HG03521 (cell line): ENCODE measurements around the gene TACC3.
A peak's percentile ranks its signal among the peaks of the same experiment; 100 is the strongest.

Source experiments
- ATAC-seq: cut with Tn5 transposase; IDR thresholded peaks from one replicate; pipeline ENCODE4 v1.9.1; 2021; ENCODE audit warnings: mild to moderate bottlenecking, moderate library complexity; ENCODE audit not compliant: unreplicated experiment

The TACC3 gene

DNA sequence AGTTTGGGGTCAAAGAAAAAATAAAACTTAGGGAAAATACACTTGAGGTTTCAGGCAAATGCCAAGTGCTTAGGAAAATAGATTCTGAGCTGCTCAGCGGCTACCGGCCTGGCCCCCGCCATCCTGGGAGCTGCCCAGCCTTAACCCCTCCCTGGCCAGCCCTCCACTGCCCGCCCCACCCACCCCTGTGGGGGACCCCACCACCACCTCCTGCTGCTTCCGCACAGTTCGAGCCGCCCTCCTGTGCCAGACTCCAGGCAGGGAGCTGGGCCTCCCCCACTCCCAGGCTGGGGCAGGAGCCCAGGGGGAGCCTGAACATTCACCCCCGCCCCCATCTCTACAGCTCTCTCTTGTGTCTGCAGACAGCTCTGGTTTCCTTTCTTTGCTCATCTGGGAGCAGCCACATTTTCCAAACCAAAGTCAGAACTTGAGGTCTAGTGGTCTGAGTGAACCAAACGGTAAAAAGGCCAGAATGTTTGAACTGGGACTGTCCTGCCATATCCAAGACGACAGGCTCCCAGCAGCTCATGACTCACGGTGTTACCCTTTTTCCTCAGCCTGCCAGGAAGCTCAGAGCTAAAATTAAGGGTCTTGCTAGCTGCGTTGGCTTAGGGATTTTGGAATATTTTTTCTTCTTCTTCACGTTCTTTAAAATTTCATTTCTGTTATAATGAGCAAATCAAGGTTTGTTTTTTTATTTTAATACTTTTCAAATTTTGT, 67.1 kb downstream of the TACC3 start:
- ATAC-seq: no peak

DNA sequence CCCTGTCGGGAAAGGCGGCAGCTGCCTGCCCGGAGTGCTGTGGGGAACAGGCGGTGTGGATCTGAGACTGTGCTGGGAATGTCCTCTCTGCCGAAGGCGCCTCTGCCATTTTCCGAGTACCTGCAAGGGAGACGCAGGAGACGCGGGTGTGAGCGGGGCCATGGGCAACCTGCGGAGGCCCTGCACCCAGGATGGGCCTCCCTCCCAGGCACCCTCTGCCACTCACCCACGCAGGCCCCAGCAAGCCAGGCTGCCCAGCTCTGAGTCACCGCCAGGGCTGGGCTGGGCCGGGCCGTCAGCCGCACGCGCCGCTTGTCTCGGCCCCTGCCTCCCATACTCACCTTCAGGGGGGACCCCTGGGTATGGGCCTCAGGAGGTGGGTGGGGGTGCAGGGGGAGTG, 68.2 kb downstream of the TACC3 start:
- no peak for ATAC-seq

DNA sequence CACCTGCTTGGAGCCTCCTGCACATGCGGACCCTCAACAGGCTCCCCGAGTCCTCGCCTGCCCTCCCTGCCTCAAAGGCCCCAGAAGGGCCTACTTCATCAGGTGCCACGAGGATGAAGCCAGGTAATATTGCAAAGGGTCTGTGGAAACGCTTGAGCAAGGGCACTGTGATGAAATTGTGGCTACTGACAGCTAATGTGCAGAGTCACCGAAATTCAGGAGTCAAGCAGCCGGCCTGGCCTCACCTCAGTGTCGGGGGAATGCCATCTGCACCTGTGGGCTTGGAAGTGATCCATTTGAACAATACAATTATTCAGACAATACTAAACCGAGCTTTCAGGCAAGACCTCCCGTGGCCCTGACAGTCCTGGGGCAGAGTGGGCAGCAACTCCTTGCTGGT, 68.7 kb downstream of the TACC3 start:
- ATAC-seq: no peak

DNA sequence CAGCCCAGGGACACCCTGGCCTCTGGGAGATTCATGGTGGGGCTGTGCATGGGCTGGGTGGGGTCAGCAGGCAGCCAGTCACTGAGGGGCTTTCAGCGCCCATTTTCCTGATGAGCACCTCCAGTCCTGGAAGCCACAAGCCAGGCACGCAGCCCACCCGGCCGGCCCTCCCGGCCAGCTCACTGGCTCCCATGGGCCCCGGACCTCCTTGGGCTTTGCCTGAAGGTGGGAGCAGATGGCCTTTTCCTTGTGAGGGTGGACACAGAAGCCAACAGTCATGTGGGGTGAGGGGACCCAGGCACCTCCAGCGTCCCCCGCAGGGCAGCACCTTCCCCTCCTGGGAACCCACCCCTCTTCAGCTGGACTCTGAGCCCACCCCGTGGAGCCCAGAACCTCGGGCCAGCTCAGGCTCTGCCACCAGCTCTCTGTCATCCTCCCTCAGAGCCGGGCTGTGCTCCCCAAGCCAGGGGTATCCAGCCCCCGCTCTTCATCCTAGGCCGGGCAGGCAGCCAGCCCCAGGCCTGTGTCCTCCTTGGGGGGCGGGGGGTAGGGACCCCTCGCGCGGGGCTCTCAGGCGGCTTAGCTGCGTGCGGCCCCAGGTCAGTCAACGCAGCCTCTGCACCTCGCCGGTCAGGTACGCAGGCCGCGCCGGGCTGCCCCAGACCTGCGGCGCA, 71.0 kb downstream of the TACC3 start:
- ATAC-seq: no peak

DNA sequence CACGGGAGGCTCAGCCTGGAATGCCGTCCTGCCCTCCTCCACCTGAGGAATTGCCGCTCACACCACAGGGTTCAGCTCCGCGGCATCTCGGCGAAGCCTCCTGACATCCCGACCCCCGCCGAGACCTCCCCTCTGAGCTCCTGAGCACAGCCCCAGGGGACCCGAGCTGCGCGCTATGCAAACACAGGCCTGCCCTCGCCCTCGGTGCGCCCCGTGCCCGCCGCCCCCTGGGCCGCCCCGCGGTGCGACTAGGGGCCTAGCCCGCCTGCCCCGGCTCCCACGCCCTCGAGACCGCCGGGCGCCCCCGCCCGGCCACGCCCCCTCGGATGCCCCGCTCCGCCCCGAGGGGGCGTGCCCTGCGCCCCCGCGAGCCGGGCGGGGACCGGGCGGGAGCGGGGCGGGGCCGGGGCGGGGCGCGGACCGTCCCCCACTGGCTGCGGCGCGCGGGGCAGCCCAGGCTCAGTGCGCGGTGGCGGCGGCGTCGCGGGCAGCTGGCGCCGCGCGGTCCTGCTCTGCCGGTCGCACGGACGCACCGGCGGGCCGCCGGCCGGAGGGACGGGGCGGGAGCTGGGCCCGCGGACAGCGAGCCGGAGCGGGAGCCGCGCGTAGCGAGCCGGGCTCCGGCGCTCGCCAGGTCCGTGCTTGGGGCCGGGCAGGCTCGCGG, 71.6 kb downstream of the TACC3 start, which contains the start of gene FGFR3:
Gene FGFR3, plus strand, starts transcription at position 462 of the 664 bp plus-strand sequence. CDS start 642 bp downstream, outside the sequence.
- ATAC-seq: peak; percentile 36

DNA sequence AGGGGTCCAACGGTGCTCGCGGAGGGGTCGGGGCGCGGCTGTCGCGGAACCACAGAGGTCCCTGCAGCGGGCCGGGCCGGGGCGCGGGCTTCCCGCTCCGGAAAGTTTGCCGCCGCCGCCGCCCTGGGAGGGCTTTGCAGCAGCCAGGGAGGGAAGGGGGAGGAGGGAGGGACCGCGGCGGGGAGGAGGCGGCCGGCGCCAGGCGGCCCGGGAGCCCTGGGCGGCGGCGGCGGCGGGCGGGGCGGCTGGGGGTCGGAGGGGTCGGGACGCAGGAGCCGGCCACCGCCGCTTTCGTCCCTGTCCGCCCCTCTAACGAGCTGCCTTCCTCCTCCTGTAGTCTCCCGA, 72.1 kb downstream of the TACC3 start:
- peak; percentile 23 for ATAC-seq

DNA sequence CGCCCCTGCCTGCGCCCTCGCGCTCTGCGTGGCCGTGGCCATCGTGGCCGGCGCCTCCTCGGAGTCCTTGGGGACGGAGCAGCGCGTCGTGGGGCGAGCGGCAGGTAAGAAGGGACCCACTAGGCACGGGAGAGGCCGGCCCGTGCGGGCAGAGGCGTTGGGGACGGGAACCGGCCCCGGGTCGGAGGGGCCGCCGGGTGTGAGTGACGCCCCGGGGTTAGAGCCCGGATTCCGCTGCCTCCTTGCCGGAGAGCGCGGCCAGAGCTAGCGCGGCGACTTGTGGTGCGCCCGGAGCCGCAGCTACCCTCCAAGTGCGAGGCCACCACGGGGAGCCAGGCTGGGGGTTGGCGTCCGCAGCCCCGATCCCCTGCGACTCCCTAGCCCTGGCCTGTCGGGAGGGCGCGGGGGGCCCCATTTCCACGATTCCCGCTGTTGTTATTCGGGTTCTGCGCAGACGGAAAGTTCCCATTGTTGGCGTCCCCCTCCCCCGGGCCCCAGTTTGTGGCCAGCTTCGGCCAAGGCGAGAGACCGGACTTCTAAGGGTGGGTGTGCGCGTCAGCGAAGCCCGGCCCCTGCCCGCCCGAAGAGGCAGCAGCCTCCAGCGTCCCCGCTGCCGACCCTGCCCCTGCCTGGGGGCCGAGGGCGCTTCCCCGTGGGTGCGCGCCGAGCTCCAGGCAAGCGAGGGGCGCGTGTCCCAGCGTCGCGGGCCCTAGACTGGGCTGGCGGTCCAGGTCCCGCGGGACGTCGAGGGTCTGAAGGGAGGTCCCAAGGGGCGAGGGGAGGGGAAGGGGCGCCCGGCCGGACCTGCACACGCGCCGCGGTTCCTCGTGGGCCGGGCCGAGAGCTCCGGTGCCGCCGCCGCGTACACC, 72.9 kb downstream of the TACC3 start:
- ATAC-seq: no peak
